Endodermal cell (in vitro differentiated cells): ENCODE measurements around the gene MKRN2. TPM values are rescaled to one million over a fixed set of nuclear protein-coding genes. Genes with fewer than 3 reads are reported as not detected.
"Not testable (repeated sequence)": the region's sequence is repeated elsewhere in the genome, so short reads cannot be mapped to it uniquely, and the experiment has no call there.

ENCODE experiments used
- DNase-seq: peaks from one replicate; pipeline ENCODE4 v3.0.0-alpha.2; 2017
- H3K27ac ChIP-seq: 2 replicates; pipeline ENCODE4 v1.5.1; 2013; ENCODE audit warnings: mild to moderate bottlenecking, low read depth, low read length, moderate library complexity
- H3K27me3 ChIP-seq: 2 replicates; pipeline ENCODE4 v1.6.1; 2013; ENCODE audit warnings: mild to moderate bottlenecking, low read length, moderate library complexity; ENCODE audit not compliant: insufficient read depth, control insufficient read depth, poor library complexity, severe bottlenecking
- H3K36me3 ChIP-seq: 2 replicates; pipeline ENCODE4 v1.7.0; 2013; ENCODE audit warnings: mild to moderate bottlenecking, low read length, moderate library complexity; ENCODE audit not compliant: control insufficient read depth, insufficient read depth
- H3K4me1 ChIP-seq: one replicate; pipeline ENCODE4 v1.7.0; 2013; ENCODE audit warnings: low read length; ENCODE audit not compliant: control insufficient read depth, insufficient read depth
- H3K4me3 ChIP-seq: 2 replicates; pipeline ENCODE4 v1.5.1; 2013; ENCODE audit warnings: mild to moderate bottlenecking, low read length, moderate library complexity
- H3K9ac ChIP-seq: 2 replicates; pipeline ENCODE4 v1.6.1; 2013; ENCODE audit warnings: mild to moderate bottlenecking, low read length, moderate library complexity; ENCODE audit not compliant: poor library complexity, severe bottlenecking; ENCODE audit errors: extremely low read depth
- H3K9me3 ChIP-seq: 2 replicates; pipeline ENCODE4 v1.6.1; 2013; ENCODE audit warnings: mild to moderate bottlenecking, low read length, moderate library complexity; ENCODE audit not compliant: control insufficient read depth
- H3K27ac Mint-ChIP-seq: 2 replicates; pipeline ENCODE4 v1.8.0; 2020; ENCODE audit warnings: mixed read lengths
- H3K27me3 Mint-ChIP-seq: 2 replicates; pipeline ENCODE4 v1.8.0; 2021; ENCODE audit warnings: mild to moderate bottlenecking, mixed read lengths; ENCODE audit not compliant: insufficient read depth
- H3K36me3 Mint-ChIP-seq: 2 replicates; pipeline ENCODE4 v1.8.0; 2020; ENCODE audit warnings: low read depth, mixed read lengths
- H3K4me1 Mint-ChIP-seq: 2 replicates; pipeline ENCODE4 v1.8.0; 2020; ENCODE audit warnings: mixed read lengths
- H3K4me3 Mint-ChIP-seq: 2 replicates; pipeline ENCODE4 v1.8.0; 2020; ENCODE audit warnings: mild to moderate bottlenecking, moderate library complexity, mixed read lengths
- H3K9me3 Mint-ChIP-seq: 2 replicates; pipeline ENCODE4 v1.8.0; 2020; ENCODE audit warnings: mild to moderate bottlenecking, mixed read lengths
- WGBS, 2 experiments: methylation state at CpG; one replicate each; pipeline versions ENCODE4 v1.1.5 to v1.1.7; 2013; ENCODE audit warnings: missing lambda C conversion rate in 2 of 2, mixed read lengths in 1 of 2; ENCODE audit not compliant: insufficient coverage in 1 of 2, insufficient read length in 1 of 2; 5-methylcytosine and 5-hydroxymethylcytosine counted together
- total RNA-seq, 2 donors: library from RNA; stranded (reverse); fragmentation: NEBNext Ultra II Directional in 1 of 2; extraction: Animal tissue kit (Norgen Biotek cat#: 25700) in 1 of 2; gene quantifications; 2 replicates in 1 of 2; 3 replicates in 1 of 2; pipeline ENCODE4 v1.2.1, GENCODE V29; 2021
- TF ChIP-seq, protein P1 (sequence below): fragments of 200-600 bp; sonication (generic); conservative IDR thresholded peaks from 2 replicates; pipeline ENCODE4 v1.5.0; 2021; ENCODE audit warnings: antibody characterized with exemption, mild to moderate bottlenecking

The MKRN2 gene
- total RNA-seq, 2 donors from 2014 or later: 18.8 to 23.3 TPM

DNA sequence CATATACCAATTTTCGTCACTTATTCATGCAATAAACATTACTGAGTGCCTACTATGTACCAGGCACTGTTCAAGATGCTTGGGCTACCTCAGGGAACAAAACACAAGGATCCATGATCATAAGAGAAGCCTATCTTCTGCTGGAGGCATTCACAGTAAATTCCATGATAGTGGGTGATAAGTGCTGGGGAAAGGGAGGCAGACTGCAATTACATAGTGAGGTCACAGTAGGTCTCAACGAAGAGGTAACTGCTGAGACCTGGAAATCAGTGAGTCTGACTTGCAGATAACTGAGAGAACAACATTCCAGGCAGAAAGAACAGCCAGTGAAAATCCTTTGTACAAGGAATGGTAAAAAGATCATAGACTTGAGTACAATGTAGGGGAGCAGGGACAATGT, 73.4 kb downstream of the MKRN2 start:
- Mint-ChIP-seq H3K4me3 (no peak overlapping the region), H3K9me3 (no peaks in the 10 kb centered on the region), H3K27me3 (no peaks in the 10 kb centered on the region), H3K36me3 (no peaks in the 10 kb centered on the region), H3K27ac (peak overlapping the region; percentile 73), H3K4me1 (peaks cover 24% of the 10 kb centered on the region)
- Histone ChIP-seq H3K36me3 (no peaks in the 10 kb centered on the region), H3K27me3 (no peaks in the 10 kb centered on the region), H3K9me3 (no peaks in the 10 kb centered on the region), H3K4me1 (peaks cover 8% of the 10 kb centered on the region), H3K4me3 (no peak overlapping the region), H3K27ac (peak overlapping the region; percentile 12), H3K9ac (no peak overlapping the region)
- TF ChIP-seq, protein P1, sequence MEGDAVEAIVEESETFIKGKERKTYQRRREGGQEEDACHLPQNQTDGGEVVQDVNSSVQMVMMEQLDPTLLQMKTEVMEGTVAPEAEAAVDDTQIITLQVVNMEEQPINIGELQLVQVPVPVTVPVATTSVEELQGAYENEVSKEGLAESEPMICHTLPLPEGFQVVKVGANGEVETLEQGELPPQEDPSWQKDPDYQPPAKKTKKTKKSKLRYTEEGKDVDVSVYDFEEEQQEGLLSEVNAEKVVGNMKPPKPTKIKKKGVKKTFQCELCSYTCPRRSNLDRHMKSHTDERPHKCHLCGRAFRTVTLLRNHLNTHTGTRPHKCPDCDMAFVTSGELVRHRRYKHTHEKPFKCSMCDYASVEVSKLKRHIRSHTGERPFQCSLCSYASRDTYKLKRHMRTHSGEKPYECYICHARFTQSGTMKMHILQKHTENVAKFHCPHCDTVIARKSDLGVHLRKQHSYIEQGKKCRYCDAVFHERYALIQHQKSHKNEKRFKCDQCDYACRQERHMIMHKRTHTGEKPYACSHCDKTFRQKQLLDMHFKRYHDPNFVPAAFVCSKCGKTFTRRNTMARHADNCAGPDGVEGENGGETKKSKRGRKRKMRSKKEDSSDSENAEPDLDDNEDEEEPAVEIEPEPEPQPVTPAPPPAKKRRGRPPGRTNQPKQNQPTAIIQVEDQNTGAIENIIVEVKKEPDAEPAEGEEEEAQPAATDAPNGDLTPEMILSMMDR: no peak
- DNase-seq: no peak
- 64 to 67% methylated on average over 2 of the region's 2 CpGs for WGBS, 2 experiments

DNA sequence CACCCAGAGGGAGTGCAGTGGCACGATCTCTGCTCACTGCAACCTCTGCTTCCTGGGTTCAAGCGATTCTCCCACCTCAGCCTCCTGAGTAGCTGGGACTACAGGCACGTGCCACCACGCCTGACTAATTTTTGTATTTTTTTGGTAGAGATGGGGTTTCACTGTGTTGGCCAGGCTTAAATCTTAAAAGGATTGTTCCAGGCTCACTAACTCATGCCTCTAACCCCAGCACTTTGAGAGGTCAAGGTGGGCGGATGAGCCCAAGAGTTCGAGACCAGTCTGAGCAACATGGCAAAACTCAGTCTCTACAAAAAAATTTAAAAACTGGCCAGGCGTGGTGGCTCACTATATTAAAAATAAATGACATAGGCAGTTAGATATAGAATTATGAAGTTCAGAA, 74.0 kb downstream of the MKRN2 start:
- H3K9me3 Mint-ChIP-seq: not testable (repeated sequence)

GRCh38 chr3:12632523-12632922, 75.6 kb downstream of the MKRN2 start:
- peaks cover 24% of the 10 kb centered on the region for H3K4me1 Mint-ChIP-seq
- no peaks in the 10 kb centered on the region for H3K36me3 Mint-ChIP-seq
- no peaks in the 10 kb centered on the region for H3K9me3 Mint-ChIP-seq
- Histone ChIP-seq H3K9me3 (no peaks in the 10 kb centered on the region), H3K4me1 (peaks cover 8% of the 10 kb centered on the region), H3K4me3 (no peak overlapping the region), H3K9ac (no peak overlapping the region), H3K36me3 (peaks cover 6% of the 10 kb centered on the region), H3K27ac (no peak overlapping the region), H3K27me3 (no peaks in the 10 kb centered on the region)
- DNase-seq: no peak
- H3K27me3 Mint-ChIP-seq: no peaks in the 10 kb centered on the region
- no peak overlapping the region for H3K4me3 Mint-ChIP-seq
- no peak overlapping the region for H3K27ac Mint-ChIP-seq
- 95% methylated on average over 2 of the region's 2 CpGs; no CpG with 5 or more reads in 1 of the 2 experiments for WGBS, 2 experiments
- TF ChIP-seq, protein P1: no peak

More for the DNA sequence above, 74.0 kb downstream of the MKRN2 start:
- Mint-ChIP-seq H3K4me1 (peaks cover 24% of the 10 kb centered on the region), H3K27ac (peak overlapping the region; percentile 73)
- H3K27ac ChIP-seq: peak overlapping the region; percentile 12
- not testable (repeated sequence) for H3K27me3 Mint-ChIP-seq, H3K27me3 ChIP-seq, H3K4me3 Mint-ChIP-seq, H3K9ac ChIP-seq, H3K9me3 ChIP-seq, H3K4me3 ChIP-seq, DNase-seq, H3K4me1 ChIP-seq, H3K36me3 Mint-ChIP-seq, H3K36me3 ChIP-seq
- WGBS, 2 experiments: 80 to 91% methylated on average over 1 to 7 of the region's 7 CpGs

- H3K4me1 ChIP-seq: peaks cover 8% of the 10 kb centered on the region
- TF ChIP-seq, protein P1: no peak
- H3K27ac Mint-ChIP-seq: no peak overlapping the region
Observed at GRCh38 chr3:12633108-12633507, 76.2 kb downstream of the MKRN2 start.

More at GRCh38 chr3:12633108-12633507, 76.2 kb downstream of the MKRN2 start:
- Mint-ChIP-seq H3K9me3 (no peaks in the 10 kb centered on the region), H3K4me1 (peaks cover 24% of the 10 kb centered on the region), H3K27me3 (no peaks in the 10 kb centered on the region), H3K36me3 (no peaks in the 10 kb centered on the region), H3K4me3 (no peak overlapping the region)
- no peaks in the 10 kb centered on the region for H3K27me3 ChIP-seq
- H3K9me3 ChIP-seq: no peaks in the 10 kb centered on the region
- H3K27ac ChIP-seq: no peak overlapping the region
- WGBS, 2 experiments: 87 to 94% methylated on average over 3 to 4 of the region's 4 CpGs
- H3K4me3 ChIP-seq: no peak overlapping the region
- DNase-seq: no peak
- H3K9ac ChIP-seq: no peak overlapping the region
- H3K36me3 ChIP-seq: peaks cover 11% of the 10 kb centered on the region
